Adrenal gland (tissue), 5 donors: Measurements from ENCODE around the gene IPO11.
"Not testable (repeated sequence)": the region's sequence is repeated elsewhere in the genome, so short reads cannot be mapped to it uniquely, and the experiment has no call there.

Experiments
- CTCF ChIP-seq, 6 experiments: fragments of 450-650 bp in 4 of 6; fragments of 200-600 bp in 2 of 6; sonication (generic) in 1 of 6; IDR thresholded peaks; 1 replicate in 5 of 6; 2 replicates in 1 of 6; pipeline versions ENCODE4 v1.5.1 to v1.8.0; 2016 to 2021; ENCODE audit warnings: antibody characterized with exemption in 6 of 6, mild to moderate bottlenecking in 2 of 6, moderate library complexity in 1 of 6
- POLR2A ChIP-seq, 2 donors: fragments of 450-650 bp; IDR thresholded peaks; one replicate each; pipeline ENCODE4 v1.6.1; 2017; ENCODE audit warnings: antibody characterized with exemption in 2 of 2, mild to moderate bottlenecking in 2 of 2, moderate library complexity in 1 of 2
- donor health status: DM: no; HTN: no; CAD: no.

- not testable (repeated sequence) for TF ChIP-seq POLR2A, CTCF (IDR thresholded peaks at IDR 0.05)
These were observed 264.0 kb downstream of the IPO11 start for GRCh38 chr5:62676596-62676995.
